GM12878 (cell line): ENCODE results near the gene RAB9B. TPM values are rescaled to one million over a fixed set of nuclear protein-coding genes. Genes with fewer than 3 reads are reported as not detected.
"Not testable (repeated sequence)": the region's sequence is repeated elsewhere in the genome, so short reads cannot be mapped to it uniquely, and the experiment has no call there.

Source experiments
- ATAC-seq: fragments of 200-7000 bp; cut with Tn5 transposase; 3 replicates; pipeline ENCODE4 v1.9.1; 2020; ENCODE audit warnings: mild to moderate bottlenecking, moderate library complexity
- BruUV-seq: library from RNA; stranded (reverse); fragments of 400-500 nt; replicated peaks from 2 replicates; lab custom pipeline; 2021; lab: Mats Ljungman, UMichigan
- CTCF ChIA-PET: fragments of 300-600 bp; sonication (Branson Sonifier 250); formaldehyde crosslinking; extraction: SDS; loops from one replicate; lab custom pipeline; 2021; ENCODE audit warnings: inconsistent platforms; lab: Yijun Ruan, JAX
- POLR2A ChIA-PET: fragments of 350-600 bp; formaldehyde crosslinking; extraction: SDS; loops from one replicate; lab custom pipeline; 2021; ENCODE audit warnings: inconsistent platforms; lab: Charles Lee
- RAD21 ChIA-PET: fragments of 300-600 bp; sonication (Branson Sonifier 250); formaldehyde crosslinking; loops from one replicate; lab custom pipeline; 2023; ENCODE audit warnings: antibody characterized with exemption; ENCODE audit not compliant: unreplicated experiment; lab: Charles Lee
- SMC1A ChIA-PET: fragments of 300-600 bp; sonication (Branson Sonifier 250); formaldehyde crosslinking; loops from one replicate; lab custom pipeline; 2023; ENCODE audit not compliant: unreplicated experiment, uncharacterized antibody; lab: Charles Lee
- DNase-seq: peaks from one replicate; pipeline ENCODE4 v3.0.0-alpha.2; 2011; ENCODE audit warnings: low read depth, low spot score
- FAIRE-seq: peaks from 3 replicates; lab custom pipeline; 2011; peaks lifted over from hg19 to GRCh38; lab: Jason Lieb, UNC
- H2AFZ ChIP-seq: 2 replicates; pipeline ENCODE4 v1.6.0; 2011; ENCODE audit warnings: low read depth, low read length, control low read depth; ENCODE audit not compliant: control insufficient read depth
- H3K27ac ChIP-seq: 2 replicates; pipeline ENCODE4 v1.5.1; 2011; ENCODE audit warnings: control low read depth; ENCODE audit not compliant: control insufficient read depth, insufficient read depth
- H3K27me3 ChIP-seq, 2 experiments: replicated peaks in 1 of 2; 2 replicates each; pipeline versions ENCODE4 v1.6.0 to v1.6.1; 2011; ENCODE audit warnings: low read length in 1 of 2; ENCODE audit not compliant: control insufficient read depth in 2 of 2, insufficient read depth in 2 of 2
- H3K36me3 ChIP-seq, 2 experiments: 2 replicates each; pipeline ENCODE4 v1.5.1; 2011; ENCODE audit warnings: low read length in 1 of 2; ENCODE audit not compliant: control insufficient read depth in 2 of 2, insufficient read depth in 2 of 2
- H3K4me1 ChIP-seq: 2 replicates; pipeline ENCODE4 v1.6.1; 2011; ENCODE audit warnings: mild to moderate bottlenecking, low read length, moderate library complexity, mixed read lengths; ENCODE audit not compliant: control insufficient read depth, insufficient read depth
- H3K4me2 ChIP-seq: 2 replicates; pipeline ENCODE4 v1.6.0; 2011; ENCODE audit warnings: control low read depth; ENCODE audit not compliant: control insufficient read depth, insufficient read depth
- H3K4me3 ChIP-seq: fragments of 200-600 bp; sonication (generic); 2 replicates; pipeline ENCODE4 v1.5.1; 2016
- H3K79me2 ChIP-seq: 2 replicates; pipeline ENCODE4 v1.6.0; 2011; ENCODE audit warnings: low read length; ENCODE audit not compliant: control insufficient read depth, insufficient read depth
- H3K9ac ChIP-seq: 2 replicates; pipeline ENCODE4 v1.8.0; 2011; ENCODE audit warnings: low read length, control low read depth, mixed read lengths; ENCODE audit not compliant: control insufficient read depth, insufficient read depth
- H3K9me3 ChIP-seq: replicated peaks from 3 replicates; pipeline ENCODE4 v1.5.1; 2011; ENCODE audit warnings: mild to moderate bottlenecking, low read length; ENCODE audit not compliant: control insufficient read depth, insufficient read depth
- H4K20me1 ChIP-seq: 2 replicates; pipeline ENCODE4 v1.6.0; 2011; ENCODE audit not compliant: control insufficient read depth, insufficient read depth
- CBX3 ChIP-seq: fragments of 200-600 bp; sonication (generic); IDR thresholded peaks from 2 replicates; pipeline ENCODE4 v1.6.1; 2016; ENCODE audit warnings: low read depth, borderline replicate concordance
- IKZF2 ChIP-seq, 2 experiments: fragments of 450-650 bp; IDR thresholded peaks; 2 replicates each; pipeline ENCODE4 v1.6.1; 2017; ENCODE audit warnings: mild to moderate bottlenecking in 2 of 2, moderate library complexity in 2 of 2
- RAD21 ChIP-seq: IDR thresholded peaks from 2 replicates; pipeline ENCODE4 v1.6.1; 2011; ENCODE audit warnings: mild to moderate bottlenecking, low read depth, low read length, moderate library complexity; ENCODE audit not compliant: insufficient read depth
- RBBP5 ChIP-seq: fragments of 200-600 bp; sonication (generic); conservative IDR thresholded peaks from 2 replicates; pipeline ENCODE4 v1.6.1; 2016
- RFX5 ChIP-seq: IDR thresholded peaks from 2 replicates; pipeline ENCODE4 v1.6.1; 2011; ENCODE audit warnings: low read depth, low read length, improper control_type of control experiment
- SMC3 ChIP-seq: IDR thresholded peaks from 2 replicates; pipeline ENCODE4 v1.6.1; 2011; ENCODE audit warnings: low read length, improper control_type of control experiment, borderline replicate concordance
- WGBS: methylation state at CpG from one replicate; pipeline ENCODE4 v1.1.6; 2016; ENCODE audit warnings: low lambda C conversion rate; ENCODE audit not compliant: insufficient replicate concordance, insufficient coverage; ENCODE audit errors: missing lambda C conversion rate; 5-methylcytosine and 5-hydroxymethylcytosine counted together
- in situ Hi-C: fragments of 300-500 bp; cut with MboI; formaldehyde crosslinking; loops from 9 replicates; pipeline ENCODE4 v1.14.3; 2018; ENCODE audit warnings: mixed read lengths
- intact Hi-C: fragments of 100-400 bp; cut with micrococcal nuclease; formaldehyde crosslinking; loops from one replicate; pipeline ENCODE4 v1.14.2; 2022; ENCODE audit not compliant: unreplicated experiment
- polyA plus RNA-seq, 11 experiments: library from polyadenylated mRNA; depleted of rRNA in 4 of 11; unstranded in 6 of 11; stranded (reverse) in 5 of 11; fragments of >200 nt; fragmentation: Nextera tagmentation in 4 of 11; fragmentation: Illumina TruSeq in 1 of 11; extraction: Ambion mirVana in 4 of 11; extraction: Trizol in 1 of 11; gene quantifications; 1 replicate in 1 of 11; 2 replicates in 10 of 11; pipeline versions ENCODE4 v1.2.1 to v1.2.3, GENCODE V29; 2011 to 2016; ENCODE audit warnings: inconsistent platforms in 2 of 11, missing spikeins in 2 of 11, low read depth in 1 of 11
- total RNA-seq, 4 experiments: library from RNA; depleted of rRNA in 3 of 4; stranded (reverse); fragments of >200 nt in 3 of 4; fragmentation: Illumina TruSeq in 1 of 4; extraction: Trizol in 1 of 4; gene quantifications; 2 replicates each; pipeline versions ENCODE4 v1.2.1 to v1.2.3, GENCODE V29; 2013 to 2021
- TF ChIP-seq, protein P1 (sequence below): fragments of 450-650 bp; IDR thresholded peaks from 2 replicates; pipeline ENCODE4 v1.6.1; 2018; ENCODE audit warnings: borderline replicate concordance, mild to moderate bottlenecking; ENCODE audit not compliant: partially characterized antibody
- TF ChIP-seq, protein P2 (sequence below), 3 experiments: IDR thresholded peaks in 2 of 3; conservative IDR thresholded peaks in 1 of 3; 2 replicates each; pipeline ENCODE4 v1.5.1; 2011; ENCODE audit warnings: low read depth in 3 of 3, low read length in 3 of 3, mild to moderate bottlenecking in 3 of 3, control low read depth in 2 of 3, moderate library complexity in 2 of 3, inconsistent platforms in 1 of 3, mixed read lengths in 1 of 3; ENCODE audit not compliant: control insufficient read depth in 2 of 3, insufficient read depth in 1 of 3; ENCODE audit errors: extremely low read depth in 1 of 3

The RAB9B gene
- total and polyA plus RNA-seq, 10 of the 15 experiments (the other 5 are each of a cell fraction or from before 2014, with no cell fraction given), result 0.05 to 0.30 (median 0.19) TPM

GRCh38 chrX:103817502-103817901, 14.6 kb downstream of the RAB9B start:
- ATAC-seq (peak; percentile 82), DNase-seq (peak; percentile 11), FAIRE-seq (peak; percentile 7)
- Histone ChIP-seq H3K9me3 (no peaks in the 10 kb centered on the region), H3K27ac (no peak overlapping the region), H3K4me3 (no peak overlapping the region), H4K20me1 (no peaks in the 10 kb centered on the region), H3K9ac (no peak overlapping the region), H2AFZ (no peak overlapping the region), H3K4me1 (no peaks in the 10 kb centered on the region), H3K79me2 (no peaks in the 10 kb centered on the region), H3K4me2 (no peak overlapping the region), H3K27me3 (no peaks in the 10 kb centered on the region), H3K36me3 (no peaks in the 10 kb centered on the region)
- intact Hi-C loops (loop anchor here (1.0 to 10.0 kb wide), 4 partner anchors 106 to 473 kb away; no protein-coding TSS in a partner anchor), in situ Hi-C loops (no loop called here)
- TF ChIP-seq RAD21, result peak; percentile 58
- TF ChIP-seq, protein P1, sequence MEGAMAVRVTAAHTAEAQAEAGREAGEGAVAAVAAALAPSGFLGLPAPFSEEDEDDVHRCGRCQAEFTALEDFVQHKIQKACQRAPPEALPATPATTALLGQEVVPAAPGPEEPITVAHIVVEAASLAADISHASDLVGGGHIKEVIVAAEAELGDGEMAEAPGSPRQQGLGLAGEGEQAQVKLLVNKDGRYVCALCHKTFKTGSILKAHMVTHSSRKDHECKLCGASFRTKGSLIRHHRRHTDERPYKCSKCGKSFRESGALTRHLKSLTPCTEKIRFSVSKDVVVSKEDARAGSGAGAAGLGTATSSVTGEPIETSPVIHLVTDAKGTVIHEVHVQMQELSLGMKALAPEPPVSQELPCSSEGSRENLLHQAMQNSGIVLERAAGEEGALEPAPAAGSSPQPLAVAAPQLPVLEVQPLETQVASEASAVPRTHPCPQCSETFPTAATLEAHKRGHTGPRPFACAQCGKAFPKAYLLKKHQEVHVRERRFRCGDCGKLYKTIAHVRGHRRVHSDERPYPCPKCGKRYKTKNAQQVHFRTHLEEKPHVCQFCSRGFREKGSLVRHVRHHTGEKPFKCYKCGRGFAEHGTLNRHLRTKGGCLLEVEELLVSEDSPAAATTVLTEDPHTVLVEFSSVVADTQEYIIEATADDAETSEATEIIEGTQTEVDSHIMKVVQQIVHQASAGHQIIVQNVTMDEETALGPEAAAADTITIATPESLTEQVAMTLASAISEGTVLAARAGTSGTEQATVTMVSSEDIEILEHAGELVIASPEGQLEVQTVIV, result no peak
- no peak for TF ChIP-seq RBBP5
- no peak for TF ChIP-seq IKZF2 (IDR thresholded peaks at IDR 0.05)
- TF ChIP-seq CBX3, result no peak
- TF ChIP-seq, protein P2, sequence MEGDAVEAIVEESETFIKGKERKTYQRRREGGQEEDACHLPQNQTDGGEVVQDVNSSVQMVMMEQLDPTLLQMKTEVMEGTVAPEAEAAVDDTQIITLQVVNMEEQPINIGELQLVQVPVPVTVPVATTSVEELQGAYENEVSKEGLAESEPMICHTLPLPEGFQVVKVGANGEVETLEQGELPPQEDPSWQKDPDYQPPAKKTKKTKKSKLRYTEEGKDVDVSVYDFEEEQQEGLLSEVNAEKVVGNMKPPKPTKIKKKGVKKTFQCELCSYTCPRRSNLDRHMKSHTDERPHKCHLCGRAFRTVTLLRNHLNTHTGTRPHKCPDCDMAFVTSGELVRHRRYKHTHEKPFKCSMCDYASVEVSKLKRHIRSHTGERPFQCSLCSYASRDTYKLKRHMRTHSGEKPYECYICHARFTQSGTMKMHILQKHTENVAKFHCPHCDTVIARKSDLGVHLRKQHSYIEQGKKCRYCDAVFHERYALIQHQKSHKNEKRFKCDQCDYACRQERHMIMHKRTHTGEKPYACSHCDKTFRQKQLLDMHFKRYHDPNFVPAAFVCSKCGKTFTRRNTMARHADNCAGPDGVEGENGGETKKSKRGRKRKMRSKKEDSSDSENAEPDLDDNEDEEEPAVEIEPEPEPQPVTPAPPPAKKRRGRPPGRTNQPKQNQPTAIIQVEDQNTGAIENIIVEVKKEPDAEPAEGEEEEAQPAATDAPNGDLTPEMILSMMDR (IDR thresholded peaks at IDR 0.05 in 2 of 3, conservative IDR thresholded peaks at IDR 0.05 in 1 of 3; ENCODE audit: control insufficient read depth in 2 of 3, extremely low read depth in 1 of 3, insufficient read depth in 1 of 3, low read depth in 3 of 3, low read length in 3 of 3), result peak; percentile 45 to 60 (median 55); a peak in 5 of 6 replicates
- TF ChIP-seq SMC3, result peak; percentile 52; the same call in 1 of the 2 replicates
- TF ChIP-seq RFX5, result no peak
- ChIA-PET CTCF (interaction anchor here (1.1 to 2.5 kb wide), 7 partner anchors 21 to 327 kb away, joined by 3 to 5 read pairs (median 4); partner anchors contain the start of gene TMEM31), POLR2A (no interaction called here), RAD21 (interaction anchor here (0.6 to 0.7 kb wide), 2 partner anchors 189 to 263 kb away, joined by 3 read pairs; partner anchors contain the start of gene TCEAL1), SMC1A (interaction anchor here (1.0 to 1.2 kb wide), 3 partner anchors 9 to 284 kb away, joined by 3 read pairs; no protein-coding TSS in a partner anchor)
- BruUV-seq, result no TSS peak
- 12% methylated on average over 5 of the region's 5 CpGs for whole genome bisulfite sequencing

DNA sequence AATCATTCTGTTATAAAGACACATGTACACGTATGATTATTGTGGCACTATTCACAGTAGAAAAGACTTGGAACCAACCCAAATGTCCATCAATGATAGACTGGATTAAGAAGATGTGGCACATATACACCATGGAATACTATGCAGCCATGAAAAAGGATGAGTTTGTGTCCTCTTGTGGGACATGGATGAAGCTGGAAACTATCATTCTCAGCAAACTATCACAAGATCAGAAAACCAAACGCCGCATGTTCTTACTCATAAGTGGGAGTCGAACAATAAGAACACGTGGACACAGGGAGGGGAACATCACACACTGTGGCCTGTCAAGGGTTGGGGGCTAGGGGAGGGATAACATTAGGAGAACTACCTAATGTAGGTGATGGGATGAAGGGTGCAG, 15.0 kb downstream of the RAB9B start:
- H3K4me1 ChIP-seq, H3K4me3 ChIP-seq, BruUV-seq, H3K4me2 ChIP-seq, in situ Hi-C loops, ATAC-seq, FAIRE-seq, H3K27me3 ChIP-seq, H4K20me1 ChIP-seq, H3K27ac ChIP-seq, H3K79me2 ChIP-seq, DNase-seq, H3K36me3 ChIP-seq, POLR2A ChIA-PET, H2AFZ ChIP-seq, H3K9ac ChIP-seq, H3K9me3 ChIP-seq: not testable (repeated sequence)
- intact Hi-C loops, result loop anchor here (1.0 to 10.0 kb wide), 4 partner anchors 106 to 472 kb away; no protein-coding TSS in a partner anchor
- 53% methylated on average over 5 of the region's 5 CpGs for WGBS
- SMC1A ChIA-PET, result interaction anchor here (1.0 to 1.2 kb wide), 3 partner anchors 9 to 284 kb away, joined by 3 read pairs; no protein-coding TSS in a partner anchor
- RAD21 ChIA-PET, result interaction anchor here (0.6 kb wide), 1 partner anchor 188 kb away, joined by 3 read pairs; the partner anchor contains the start of gene TCEAL1
- CTCF ChIA-PET, result interaction anchor here (1.1 to 2.5 kb wide), 6 partner anchors 21 to 284 kb away, joined by 3 to 5 read pairs (median 4); partner anchors contain the start of gene TMEM31
